Stomach (tissue), 4 donors: ENCODE data around the gene COL6A3.

Experiments
- POLR2AphosphoS5 ChIP-seq, 3 donors: sonication (generic); formaldehyde crosslinking; IDR thresholded peaks; one replicate each; pipeline ENCODE4 v1.6.1; 2016; ENCODE audit warnings: antibody characterized with exemption in 3 of 3
- TF ChIP-seq, protein P1 (sequence below), 7 experiments: fragments of 450-650 bp in 4 of 7; fragments of 200-600 bp in 3 of 7; sonication (generic) in 3 of 7; IDR thresholded peaks; one replicate each; pipeline ENCODE4 v1.5.1; 2016 to 2019; ENCODE audit warnings: antibody characterized with exemption in 7 of 7, control low read depth in 2 of 7, mild to moderate bottlenecking in 1 of 7

DNA sequence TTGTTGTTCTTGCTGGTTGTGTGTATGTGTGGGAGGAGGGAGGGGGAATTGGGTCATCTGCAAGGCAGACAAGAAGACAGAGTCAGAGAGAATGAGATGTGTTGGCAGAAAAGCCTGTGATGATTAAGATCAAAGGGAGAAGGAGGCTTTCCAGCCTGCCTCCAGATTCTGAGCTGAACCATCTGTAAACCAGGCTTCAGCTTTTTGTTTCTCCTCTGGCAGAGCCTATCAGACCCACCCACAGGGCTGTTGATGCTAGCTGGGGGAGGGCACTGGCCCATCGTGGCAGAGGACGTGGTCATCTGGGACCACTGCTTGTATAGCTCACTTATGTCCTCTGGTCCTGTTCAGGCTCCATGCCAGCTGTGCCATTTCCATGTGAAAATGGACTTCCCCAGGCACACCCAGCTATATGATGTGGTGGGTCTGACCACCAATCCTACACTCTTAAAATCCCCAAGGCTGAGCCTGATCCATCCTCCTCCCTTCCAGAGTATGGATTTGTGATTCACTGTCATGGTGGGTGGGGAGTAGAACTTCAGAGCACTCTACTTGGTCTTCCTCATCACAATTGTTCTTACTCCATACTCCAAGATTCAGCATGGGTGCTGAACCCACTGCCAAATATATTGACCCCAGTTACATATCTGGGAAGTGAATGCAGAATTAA, 27.8 kb upstream of the COL6A3 start:
- TF ChIP-seq, protein P1, sequence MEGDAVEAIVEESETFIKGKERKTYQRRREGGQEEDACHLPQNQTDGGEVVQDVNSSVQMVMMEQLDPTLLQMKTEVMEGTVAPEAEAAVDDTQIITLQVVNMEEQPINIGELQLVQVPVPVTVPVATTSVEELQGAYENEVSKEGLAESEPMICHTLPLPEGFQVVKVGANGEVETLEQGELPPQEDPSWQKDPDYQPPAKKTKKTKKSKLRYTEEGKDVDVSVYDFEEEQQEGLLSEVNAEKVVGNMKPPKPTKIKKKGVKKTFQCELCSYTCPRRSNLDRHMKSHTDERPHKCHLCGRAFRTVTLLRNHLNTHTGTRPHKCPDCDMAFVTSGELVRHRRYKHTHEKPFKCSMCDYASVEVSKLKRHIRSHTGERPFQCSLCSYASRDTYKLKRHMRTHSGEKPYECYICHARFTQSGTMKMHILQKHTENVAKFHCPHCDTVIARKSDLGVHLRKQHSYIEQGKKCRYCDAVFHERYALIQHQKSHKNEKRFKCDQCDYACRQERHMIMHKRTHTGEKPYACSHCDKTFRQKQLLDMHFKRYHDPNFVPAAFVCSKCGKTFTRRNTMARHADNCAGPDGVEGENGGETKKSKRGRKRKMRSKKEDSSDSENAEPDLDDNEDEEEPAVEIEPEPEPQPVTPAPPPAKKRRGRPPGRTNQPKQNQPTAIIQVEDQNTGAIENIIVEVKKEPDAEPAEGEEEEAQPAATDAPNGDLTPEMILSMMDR (IDR thresholded peaks at IDR 0.05): no peak
- TF ChIP-seq POLR2AphosphoS5 (IDR thresholded peaks at IDR 0.05): peak in 1 of 3 donors; percentile 17
